ENCODE results near the gene PPP1R27.
A peak's percentile ranks its signal among the peaks of the same experiment; 100 is the strongest.

The PPP1R27 gene, protein sequence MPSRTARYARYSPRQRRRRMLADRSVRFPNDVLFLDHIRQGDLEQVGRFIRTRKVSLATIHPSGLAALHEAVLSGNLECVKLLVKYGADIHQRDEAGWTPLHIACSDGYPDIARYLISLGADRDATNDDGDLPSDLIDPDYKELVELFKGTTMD

DNA sequence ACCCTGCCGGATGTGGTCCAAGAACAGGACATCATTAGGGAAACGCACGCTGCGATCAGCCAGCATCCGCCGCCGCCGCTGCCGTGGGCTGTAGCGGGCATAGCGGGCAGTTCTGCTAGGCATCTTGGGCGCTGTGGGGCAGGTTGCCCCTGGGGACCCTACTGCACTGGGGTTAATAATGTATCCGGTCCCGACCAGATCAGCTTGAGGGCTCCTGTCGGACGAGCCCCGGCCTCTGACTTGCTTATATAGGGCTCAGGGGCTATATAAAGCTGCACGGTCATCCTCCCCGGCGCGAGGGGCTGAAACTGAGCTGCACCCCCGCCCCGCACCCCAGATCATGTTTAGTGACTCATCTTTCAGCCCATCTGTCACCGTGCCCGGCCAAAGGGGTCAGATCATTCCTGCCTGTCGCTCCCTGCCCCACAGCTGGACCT lies at the start of gene PPP1R27:
Gene PPP1R27, minus strand, starts transcription at position 220 of the 437 bp plus-strand sequence. Its CDS starts 97 bp downstream, at position 123.
- no peak for DNase-seq

DNA sequence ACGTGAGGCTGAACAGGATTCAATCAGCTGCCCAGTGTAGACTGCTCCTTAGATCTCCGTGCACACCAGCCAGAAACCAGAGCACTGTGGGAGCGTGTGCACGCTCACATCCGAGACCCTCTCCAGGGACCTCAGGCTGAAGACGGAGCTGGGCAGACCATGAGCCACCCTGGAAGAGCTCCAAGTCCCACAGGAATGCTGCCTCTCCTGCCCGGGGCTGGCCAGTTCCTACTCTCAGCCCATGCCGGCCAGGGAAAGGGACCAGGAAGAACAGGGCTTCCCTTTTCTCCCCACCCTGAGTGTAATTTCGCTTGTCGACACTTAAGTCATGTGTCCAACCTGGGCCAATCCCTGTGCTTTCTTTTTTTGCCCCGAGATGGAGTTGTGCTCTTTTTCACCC lies 49.7 kb upstream of the PPP1R27 start:
- no peak for DNase-seq

DNA sequence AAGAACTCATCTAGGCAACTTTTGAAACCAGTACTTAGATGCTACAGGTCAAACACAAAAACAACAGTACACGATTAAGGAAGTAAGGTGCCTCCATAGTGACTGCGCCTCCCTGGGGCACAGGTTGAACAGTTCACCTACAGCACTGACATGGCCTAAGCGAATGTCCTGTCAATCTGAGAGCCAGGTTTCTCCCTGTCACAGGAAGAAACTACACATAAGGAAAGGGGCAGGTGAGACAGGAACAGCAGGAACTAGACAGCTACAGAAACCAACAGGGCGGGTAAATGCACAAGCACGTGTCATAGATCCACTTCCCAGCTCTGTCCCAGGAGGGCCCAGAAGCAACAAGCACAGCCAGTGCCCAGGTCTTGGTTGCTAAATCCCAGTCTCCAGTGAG lies 44.3 kb upstream of the PPP1R27 start:
- DNase-seq: no peak

DNA sequence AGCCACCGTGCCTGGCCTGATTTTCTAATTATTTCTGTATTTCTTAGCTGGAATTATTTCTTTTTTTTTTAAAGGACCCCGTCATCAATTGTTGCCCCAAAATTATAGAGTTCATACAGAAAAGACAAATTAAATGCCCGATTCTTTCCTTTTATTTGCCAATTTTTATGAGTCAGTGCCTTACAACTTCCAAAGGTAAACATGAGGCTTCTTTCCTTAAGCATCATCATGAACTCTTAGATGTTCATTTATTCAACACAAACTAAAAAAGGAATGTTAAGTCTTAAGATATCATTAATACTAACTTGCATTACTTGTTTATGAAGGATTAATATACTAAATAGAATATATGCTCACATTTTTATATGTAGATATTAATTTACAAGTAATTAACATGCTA lies 43.4 kb upstream of the PPP1R27 start:
- no peak for DNase-seq

DNA sequence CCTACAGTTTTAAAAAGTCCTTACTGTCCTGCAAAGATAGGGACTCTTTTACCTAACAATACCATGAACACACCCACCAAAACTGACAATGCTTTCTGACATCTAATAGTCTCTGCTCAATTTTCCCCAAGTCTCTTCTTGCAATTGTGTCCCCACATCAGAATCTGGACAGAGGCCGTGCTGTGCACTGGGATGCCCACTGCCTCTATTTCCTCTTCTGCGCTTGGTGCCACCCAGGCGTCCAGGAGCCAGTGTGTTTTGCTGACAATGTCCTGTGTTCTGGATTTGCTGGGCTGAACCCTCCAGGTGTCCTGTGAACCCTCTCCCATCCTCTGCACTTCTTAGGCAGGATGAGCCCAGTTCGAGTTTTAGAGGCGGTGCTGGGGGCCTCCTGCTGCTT lies 42.7 kb upstream of the PPP1R27 start:
- DNase-seq: no peak

DNA sequence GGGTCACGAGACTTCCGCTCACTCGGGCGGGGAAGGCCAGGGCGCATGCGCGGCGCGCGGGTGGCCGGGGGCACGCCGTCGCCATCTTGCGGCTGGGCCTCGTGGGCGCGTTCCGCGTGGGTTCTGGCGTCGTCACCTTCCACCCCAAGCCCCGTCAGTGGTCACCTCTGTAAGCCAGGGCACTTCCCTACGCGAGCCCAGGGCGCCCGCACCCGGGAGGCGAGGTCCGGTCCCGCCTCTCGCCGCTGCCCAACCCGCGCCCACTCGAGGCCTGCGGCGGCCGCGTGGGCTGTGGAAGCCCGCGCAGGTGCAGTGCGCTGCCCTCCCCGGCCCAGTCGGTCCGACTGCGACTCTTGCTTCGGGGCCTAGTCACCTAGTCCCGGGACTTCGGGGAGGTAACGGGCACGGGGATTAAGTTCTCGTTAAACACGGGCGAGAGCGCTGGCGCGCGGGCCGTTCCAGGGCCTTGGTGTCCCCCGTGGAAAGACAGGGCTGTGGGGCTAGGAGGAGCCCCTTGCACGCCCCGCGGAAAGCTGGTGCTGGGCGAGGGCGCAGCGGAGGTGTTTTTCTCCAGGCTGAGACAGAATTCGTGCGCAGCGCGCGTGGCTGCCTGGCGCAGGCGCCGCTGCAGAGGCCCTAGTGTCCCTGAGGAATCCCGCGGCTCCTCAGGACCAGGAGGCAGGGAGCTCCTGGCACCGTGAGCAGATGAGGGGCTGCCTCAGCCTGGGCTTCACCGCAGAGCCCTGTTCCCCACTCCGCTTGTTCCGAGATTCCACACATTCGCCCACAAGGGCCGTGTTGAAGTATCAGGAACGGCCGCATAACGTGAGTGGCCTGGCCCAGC lies 36.8 kb upstream of the PPP1R27 start:
- DNase-seq: peak; percentile 82 to 92 (median 91)

DNA sequence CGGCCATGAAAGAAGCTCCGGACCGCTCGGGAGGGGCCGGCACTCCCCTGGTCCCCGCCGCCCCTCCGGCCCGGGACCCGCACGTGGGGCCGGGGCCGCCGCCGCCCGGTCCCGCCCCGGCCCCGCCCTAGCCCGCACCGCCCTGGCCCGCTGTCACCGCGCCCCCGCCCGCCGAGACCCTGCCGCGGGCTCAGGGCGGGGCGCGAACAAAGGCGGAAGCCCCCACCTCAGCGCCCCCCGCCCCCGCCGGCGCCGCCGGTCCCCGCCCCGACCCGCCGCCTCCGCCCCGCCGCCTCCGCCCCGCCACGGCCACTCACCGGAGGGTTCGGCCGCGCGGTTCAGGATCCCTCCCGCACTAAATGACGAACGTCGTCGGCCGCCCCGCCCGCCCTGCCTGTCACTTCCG lies 36.1 kb upstream of the PPP1R27 start, which contains the start of gene ARHGDIA:
Gene ARHGDIA, minus strand, starts transcription at position 357 of the 406 bp plus-strand sequence. CDS start 1,407 bp downstream, outside the sequence.
- DNase-seq: no peak

DNA sequence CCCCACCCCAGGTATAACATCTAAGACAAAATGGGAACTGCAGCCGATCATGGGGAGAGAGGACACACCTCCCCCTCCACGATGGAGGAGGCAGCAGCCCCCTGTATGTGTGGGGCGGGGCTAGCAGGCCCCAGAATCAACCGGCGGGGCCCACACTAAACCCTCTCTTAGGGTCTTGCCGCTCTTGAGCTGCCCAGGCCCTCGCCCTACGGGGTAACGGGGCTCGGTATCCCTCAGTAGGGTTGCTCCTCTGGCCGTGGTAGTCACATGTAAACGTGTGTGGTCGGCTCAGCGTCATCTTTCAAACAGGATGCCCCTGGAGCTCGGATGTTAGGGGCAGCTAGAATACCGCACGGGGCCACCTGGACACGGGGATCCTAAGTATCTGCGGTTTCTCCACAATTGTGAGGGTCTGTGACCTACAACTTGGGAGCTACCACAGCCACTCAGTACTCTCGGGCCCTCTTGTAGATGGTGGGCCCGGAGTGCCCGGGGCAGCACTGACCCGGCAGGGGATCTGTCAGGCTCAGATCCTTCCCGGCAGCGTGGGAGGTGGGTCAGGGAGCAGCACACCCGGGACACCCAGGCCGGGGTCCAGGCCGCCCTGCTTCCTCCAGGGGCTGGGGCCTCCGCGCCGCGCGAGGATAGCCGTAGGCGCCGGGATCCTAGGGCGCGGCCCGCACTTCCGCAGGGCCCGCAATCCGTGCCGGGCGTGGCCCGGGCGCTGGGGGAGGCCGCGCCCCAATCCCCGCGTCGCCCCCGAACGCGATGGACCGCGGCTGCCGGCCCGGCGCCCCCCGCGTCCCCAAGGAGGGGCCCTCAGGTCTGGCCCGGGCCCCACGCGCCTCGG lies 35.5 kb upstream of the PPP1R27 start:
- DNase-seq: peak in 2 of 3 experiments; percentile 46 to 51

DNA sequence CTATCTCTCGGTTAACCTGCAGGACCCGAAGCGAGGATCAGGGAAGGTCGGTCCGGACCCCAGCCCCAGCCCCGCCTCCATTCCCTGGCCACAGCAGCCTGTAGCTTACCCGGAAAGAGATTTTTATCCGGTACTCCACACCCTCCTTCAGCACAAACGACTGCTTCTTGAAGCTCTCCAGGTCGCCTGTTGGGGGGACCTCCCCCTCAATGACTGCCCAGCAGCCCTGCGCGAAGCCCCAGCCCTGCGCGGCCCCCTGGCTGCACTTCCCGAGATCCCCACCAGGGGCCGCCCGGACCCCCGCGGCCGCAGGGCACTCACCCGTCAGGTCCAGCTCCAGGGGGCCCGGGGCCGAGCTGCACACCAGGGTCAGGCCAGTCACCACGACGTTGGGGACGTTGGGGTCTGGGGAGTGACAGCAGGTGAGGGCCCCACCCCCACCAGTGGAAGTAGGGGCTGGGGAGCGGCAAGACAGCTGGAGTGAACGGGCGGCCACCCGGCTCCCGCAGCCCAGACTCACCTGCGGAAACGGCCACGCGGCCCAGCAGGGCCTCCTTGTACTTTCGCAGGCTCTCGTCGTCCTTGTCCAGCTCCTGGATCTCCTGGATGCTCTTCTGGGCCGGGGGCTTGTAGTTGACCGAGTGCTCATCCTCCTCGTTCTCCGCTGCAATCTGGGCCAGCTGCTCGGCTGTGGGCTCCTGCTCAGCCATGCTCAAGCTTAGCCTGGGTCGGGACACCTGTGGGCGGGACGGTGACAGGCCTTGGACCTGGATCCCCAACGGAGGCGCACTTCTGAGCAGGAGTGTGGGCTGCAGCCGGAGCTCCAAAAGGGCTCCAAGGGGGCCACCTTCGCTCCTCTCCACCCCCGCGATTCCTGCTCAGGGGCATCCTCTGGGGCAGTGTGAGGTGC lies 34.6 kb upstream of the PPP1R27 start:
- peak in 2 of 3 experiments; percentile 32 to 43 for DNase-seq

DNA sequence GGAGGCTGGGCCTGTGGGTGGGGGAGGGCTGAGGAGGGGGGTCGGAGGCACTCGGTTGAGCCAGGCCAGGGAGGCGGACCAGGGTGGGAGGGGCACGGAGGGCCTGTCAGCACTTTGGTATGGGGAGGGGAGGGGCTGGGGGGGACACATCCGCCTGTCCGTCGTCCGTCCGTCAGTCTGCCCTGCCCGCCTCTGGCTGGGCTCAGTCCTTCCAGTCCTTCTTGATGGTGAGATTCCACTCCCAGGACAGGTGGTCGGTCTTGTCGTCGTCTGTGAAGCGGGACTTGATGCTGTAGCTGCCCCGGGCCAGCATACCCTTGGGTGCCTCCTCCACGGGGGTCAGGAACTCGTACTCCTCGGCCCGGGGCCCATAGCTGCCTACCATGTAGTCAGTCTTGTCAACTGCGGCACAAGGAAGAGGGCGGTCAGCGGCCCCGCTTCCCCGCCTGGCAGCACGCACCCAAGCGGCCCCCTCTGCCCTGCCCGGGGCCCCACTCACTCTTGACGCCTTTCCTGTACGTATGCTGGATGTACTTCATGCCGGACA lies 33.9 kb upstream of the PPP1R27 start:
- DNase-seq: peak in 1 of 3 experiments; percentile 32

DNA sequence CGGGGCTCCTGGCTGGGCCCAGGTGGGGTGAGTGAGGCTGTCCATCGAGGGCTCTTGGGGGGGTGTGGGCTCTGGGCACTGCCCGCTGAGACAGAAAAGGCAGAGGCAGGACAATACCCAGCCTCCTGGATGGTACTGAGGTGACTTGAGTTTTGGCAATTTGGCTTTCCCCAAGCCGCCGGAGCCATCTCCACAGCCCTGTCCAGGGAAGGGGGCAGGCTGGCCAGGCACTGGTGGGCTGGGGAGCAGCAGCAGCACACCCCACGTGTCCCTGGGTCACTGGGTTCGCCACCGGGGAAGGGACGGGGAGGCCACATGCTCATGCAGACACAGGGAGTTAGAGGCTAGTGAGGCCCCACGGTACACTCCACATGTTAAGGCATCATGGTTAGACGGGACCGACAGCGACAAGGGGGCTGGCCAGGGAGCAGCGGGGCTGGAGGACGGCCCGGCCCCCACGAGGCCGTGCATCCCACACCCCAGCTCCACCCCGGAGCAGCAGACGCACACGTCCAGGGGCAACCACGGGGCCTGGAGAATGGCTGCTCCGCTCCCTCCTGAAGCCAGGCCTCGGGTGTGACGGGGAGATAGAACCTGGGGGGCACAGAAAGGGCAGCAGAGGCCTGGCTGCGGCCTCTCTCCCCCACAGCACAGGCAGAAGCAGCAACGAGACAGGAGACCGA lies 33.3 kb upstream of the PPP1R27 start:
- no peak for DNase-seq

DNA sequence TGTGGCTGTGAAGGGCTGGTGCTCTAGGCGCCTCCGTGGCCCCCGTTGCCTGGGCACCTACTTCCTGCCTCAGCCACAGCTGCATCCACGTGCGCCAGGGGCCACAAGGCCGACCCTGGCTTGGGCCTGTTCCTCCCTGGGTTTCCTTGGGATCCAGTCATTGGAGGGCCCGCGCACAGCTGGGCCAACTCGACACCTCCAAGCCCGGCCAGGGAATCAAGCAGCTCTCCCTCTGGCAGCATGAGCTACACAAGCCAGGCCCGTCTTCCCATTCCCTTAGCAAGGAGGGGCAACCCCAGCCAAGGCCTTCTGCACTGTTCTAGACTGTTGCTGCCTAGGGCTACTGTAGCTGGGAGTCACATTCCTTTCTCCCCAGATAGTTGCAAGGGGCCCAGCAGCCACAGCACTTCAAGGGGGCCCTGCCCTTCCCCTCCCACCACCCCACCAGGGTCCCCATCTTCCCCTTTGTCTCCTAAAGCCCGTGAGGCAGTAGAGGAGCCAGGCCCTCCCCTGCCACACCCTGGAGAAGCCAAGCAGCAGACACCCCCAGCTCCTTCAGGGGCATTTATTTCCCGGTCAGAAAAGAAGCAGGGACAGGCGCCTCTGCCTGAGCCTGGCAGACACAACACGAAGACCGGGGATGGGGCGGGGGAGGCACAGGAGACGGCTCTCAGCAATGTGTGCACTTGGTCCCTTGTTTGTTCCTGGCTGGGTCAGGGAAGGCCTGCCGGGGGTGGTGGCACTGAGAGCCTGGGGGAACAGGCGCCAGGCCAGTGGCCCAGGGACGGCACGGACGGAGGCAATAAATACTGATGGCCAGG lies 32.5 kb upstream of the PPP1R27 start:
- no peak for DNase-seq

DNA sequence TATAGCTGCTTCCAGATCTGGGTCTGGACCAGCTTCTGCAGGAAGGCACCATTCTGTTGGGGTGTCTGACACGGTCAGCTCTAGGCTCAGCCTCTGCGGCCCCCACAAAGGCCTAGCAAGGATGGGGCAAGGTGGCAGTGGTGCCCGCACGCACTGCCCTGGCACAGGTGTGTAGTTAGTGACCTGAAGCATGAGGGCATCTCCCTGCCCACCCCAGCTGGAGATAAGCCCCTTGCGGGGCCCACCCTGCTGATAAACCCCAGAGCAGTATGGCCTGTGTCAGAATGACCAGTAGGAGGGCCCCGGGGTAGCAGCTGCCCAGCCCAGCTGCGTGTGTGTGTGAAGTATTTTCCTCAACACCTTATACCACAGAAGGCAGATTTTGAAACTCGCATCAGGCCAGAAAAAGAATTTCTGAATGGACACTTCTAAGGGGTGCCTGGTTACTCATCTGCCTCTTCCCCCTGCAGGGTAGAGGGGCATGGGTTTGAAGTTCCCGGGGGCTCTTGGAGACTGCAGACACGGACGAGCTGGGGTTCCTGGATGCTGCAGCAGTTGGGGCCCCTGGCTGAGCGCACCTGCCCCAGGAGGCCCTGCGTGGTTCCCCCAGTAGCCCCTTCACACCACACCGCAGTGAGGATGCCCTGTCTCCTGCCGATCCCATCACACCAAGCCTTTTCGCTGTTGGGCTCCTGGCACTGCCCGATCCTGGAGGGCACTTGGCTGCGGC lies 31.8 kb upstream of the PPP1R27 start:
- no peak for DNase-seq

DNA sequence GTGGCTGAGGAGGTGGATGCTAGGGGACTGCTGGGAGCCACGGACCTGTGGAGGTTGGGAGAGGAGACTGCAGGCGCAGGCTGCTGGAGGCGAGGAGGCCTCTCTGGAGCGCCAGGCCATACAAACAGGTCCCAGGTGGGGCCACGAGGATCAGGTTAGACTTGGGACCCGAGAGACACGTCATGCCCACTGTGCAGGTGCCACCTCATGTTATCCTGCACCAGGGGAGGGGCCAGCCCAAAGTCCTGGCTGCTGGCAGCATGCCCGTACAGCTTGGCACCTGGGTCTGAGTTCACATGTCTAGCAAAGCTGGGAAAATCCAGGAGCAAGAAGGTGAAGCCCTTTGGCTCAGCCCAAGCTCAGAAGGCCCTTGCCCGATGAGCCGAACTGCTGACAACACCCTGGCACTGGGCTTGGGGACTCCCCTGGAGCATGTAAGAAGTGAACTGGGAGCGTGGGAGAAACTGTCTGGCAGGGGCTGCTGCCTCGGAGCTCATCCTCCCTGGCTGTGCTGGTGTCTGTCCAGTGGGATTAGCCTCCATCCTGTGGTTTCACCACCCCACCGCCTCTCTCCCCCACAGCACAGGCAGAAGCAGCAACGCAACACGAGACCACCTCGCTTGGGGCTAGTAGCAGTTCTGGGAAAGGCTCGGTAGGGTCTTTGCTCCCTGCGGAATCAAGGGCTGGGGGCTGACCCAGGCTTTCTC lies 31.0 kb upstream of the PPP1R27 start:
- DNase-seq: no peak

DNA sequence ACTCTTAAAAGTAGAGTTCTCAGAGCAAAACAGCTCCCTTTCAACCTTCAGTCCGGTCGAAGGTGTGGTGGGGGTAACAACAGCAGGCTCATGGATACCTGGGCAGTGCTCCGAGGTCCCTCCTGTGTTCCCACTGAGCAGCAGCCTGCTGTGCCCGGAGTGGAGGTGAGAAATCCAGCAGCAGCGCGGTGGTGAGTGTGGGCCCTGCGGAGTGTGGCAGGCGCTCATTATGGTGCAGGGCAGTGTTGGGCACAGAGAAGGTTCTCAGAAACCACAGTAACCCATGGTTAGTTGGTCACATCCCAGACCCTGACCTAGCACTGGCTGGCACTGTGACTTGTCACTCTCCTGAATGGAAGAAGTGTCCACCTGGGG lies 30.5 kb upstream of the PPP1R27 start:
- no peak for DNase-seq

DNA sequence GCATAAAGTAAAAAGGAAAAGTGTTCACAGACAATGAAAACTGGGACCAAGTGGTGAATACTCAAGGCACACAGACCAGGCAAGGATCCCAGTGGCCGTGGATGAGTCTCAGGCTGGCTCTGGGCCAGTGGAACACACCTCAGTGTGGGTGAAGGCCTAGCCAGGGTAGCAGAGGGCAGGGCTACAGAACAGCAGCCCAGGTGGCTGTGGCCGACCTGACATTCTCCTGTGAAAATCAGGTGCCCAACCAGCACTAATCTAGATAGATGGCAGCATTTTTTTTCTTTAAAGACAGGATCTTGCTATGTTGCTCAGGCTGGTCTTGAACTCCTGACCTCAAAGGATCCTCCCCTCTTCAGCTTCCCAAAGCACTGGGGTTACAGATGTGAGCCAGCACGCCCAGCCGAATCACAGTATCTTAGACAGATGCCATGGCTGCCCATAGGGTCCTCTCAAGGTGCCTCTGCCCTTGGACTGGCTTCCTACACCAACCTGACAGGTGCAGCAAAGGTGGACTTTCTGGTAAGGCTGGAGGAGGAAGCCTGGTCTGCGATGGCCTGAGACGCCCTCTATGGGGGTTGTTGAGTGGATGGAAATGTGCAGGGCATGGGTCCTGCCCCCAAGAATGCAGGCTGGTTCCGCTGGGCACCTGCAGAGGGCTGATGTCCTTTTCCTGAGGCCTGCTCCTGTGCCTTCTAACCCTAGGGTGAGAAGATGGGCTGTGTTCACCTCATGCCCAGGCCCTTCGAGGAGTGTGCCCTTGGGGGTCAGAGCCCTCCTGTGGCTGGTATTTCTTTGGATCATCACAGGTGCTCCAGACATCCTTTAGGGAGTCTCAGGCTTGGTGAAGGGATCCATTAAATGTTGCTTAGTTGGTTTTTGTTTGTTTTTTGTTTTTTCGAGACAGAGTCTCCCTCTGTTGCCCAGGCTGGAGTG lies 29.3 kb upstream of the PPP1R27 start:
- no peak for DNase-seq

DNA sequence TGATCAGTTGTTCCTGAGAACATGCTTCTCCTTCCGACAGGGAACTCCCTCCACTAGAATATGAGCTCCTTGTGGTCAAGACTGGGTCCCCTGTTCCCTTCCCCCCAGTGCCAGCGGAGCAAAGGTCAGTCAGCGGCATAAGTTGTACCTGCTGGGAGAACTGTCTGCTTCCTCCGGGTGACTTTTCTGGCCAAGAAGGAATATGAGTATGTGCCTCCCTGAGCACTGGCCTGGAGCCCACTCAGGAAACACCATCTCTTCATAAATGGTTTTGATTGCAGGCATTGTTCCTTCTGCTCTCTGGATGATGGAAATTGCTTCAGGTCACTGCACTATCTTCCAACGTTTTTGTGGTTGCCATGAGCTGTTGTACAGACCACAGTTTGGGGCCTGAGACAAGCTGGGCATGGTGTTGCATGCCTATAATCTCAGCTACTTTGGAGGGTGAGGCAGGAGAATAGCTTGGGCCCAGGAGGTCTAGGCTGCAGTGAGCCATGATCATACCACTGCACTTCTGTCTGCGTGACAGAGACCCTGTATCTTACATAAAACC lies 28.3 kb upstream of the PPP1R27 start:
- no peak for DNase-seq
